GM23338 (cell line): ENCODE data around the gene EVI5.

Source experiments
- EZH2 ChIP-seq: fragments of 200-600 bp; sonication (generic); IDR thresholded peaks from one replicate; pipeline ENCODE4 v1.8.0; 2017; ENCODE audit warnings: antibody characterized with exemption, mild to moderate bottlenecking, low read depth; ENCODE audit not compliant: unreplicated experiment
- EZH2phosphoT487 ChIP-seq: fragments of 200-600 bp; sonication (generic); IDR thresholded peaks from one replicate; pipeline ENCODE4 v1.8.1; 2018; ENCODE audit warnings: antibody characterized with exemption; ENCODE audit not compliant: unreplicated experiment
- JUNB ChIP-seq: IDR thresholded peaks from one replicate; pipeline ENCODE4 v1.6.1; 2016; ENCODE audit warnings: antibody characterized with exemption; ENCODE audit not compliant: unreplicated experiment
- POLR2AphosphoS5 ChIP-seq: IDR thresholded peaks from 2 replicates; pipeline ENCODE4 v1.6.1; 2016; ENCODE audit warnings: antibody characterized with exemption, low read depth
- TF ChIP-seq, protein P1 (sequence below), 2 experiments: fragments of 200-600 bp in 1 of 2; sonication (generic) in 1 of 2; conservative IDR thresholded peaks; 2 replicates each; pipeline versions ENCODE4 v1.5.1 to v1.6.1; 2016 to 2017; ENCODE audit warnings: antibody characterized with exemption in 2 of 2, low read depth in 2 of 2, mild to moderate bottlenecking in 2 of 2, moderate library complexity in 1 of 2
- TF ChIP-seq, protein P2 (sequence below): IDR thresholded peaks from one replicate; pipeline ENCODE4 v1.6.1; 2018; ENCODE audit warnings: antibody characterized with exemption; ENCODE audit not compliant: unreplicated experiment

DNA sequence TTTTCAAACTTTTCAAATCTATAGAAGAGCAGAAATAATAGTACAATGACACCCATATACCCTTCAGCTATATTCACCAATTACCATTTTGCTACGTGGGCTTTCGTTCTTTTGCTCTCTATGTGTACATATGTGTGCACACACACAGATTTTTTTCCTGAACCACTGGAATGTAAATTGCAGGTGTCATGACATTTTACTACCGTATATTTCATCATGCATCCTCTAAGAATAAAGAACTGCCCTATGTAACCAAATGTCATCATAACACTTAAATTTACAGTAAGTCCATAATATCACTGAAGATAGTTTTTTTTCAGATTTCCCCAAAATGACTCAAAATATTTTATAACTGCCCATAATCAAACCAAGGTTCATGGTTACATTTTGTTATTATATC is 209.8 kb downstream of the EVI5 start:
- TF ChIP-seq, protein P1, sequence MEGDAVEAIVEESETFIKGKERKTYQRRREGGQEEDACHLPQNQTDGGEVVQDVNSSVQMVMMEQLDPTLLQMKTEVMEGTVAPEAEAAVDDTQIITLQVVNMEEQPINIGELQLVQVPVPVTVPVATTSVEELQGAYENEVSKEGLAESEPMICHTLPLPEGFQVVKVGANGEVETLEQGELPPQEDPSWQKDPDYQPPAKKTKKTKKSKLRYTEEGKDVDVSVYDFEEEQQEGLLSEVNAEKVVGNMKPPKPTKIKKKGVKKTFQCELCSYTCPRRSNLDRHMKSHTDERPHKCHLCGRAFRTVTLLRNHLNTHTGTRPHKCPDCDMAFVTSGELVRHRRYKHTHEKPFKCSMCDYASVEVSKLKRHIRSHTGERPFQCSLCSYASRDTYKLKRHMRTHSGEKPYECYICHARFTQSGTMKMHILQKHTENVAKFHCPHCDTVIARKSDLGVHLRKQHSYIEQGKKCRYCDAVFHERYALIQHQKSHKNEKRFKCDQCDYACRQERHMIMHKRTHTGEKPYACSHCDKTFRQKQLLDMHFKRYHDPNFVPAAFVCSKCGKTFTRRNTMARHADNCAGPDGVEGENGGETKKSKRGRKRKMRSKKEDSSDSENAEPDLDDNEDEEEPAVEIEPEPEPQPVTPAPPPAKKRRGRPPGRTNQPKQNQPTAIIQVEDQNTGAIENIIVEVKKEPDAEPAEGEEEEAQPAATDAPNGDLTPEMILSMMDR (conservative IDR thresholded peaks at IDR 0.05; ENCODE audit: low read depth in 2 of 2), result no peak
- TF ChIP-seq, protein P2, sequence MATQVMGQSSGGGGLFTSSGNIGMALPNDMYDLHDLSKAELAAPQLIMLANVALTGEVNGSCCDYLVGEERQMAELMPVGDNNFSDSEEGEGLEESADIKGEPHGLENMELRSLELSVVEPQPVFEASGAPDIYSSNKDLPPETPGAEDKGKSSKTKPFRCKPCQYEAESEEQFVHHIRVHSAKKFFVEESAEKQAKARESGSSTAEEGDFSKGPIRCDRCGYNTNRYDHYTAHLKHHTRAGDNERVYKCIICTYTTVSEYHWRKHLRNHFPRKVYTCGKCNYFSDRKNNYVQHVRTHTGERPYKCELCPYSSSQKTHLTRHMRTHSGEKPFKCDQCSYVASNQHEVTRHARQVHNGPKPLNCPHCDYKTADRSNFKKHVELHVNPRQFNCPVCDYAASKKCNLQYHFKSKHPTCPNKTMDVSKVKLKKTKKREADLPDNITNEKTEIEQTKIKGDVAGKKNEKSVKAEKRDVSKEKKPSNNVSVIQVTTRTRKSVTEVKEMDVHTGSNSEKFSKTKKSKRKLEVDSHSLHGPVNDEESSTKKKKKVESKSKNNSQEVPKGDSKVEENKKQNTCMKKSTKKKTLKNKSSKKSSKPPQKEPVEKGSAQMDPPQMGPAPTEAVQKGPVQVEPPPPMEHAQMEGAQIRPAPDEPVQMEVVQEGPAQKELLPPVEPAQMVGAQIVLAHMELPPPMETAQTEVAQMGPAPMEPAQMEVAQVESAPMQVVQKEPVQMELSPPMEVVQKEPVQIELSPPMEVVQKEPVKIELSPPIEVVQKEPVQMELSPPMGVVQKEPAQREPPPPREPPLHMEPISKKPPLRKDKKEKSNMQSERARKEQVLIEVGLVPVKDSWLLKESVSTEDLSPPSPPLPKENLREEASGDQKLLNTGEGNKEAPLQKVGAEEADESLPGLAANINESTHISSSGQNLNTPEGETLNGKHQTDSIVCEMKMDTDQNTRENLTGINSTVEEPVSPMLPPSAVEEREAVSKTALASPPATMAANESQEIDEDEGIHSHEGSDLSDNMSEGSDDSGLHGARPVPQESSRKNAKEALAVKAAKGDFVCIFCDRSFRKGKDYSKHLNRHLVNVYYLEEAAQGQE, result no peak
- TF ChIP-seq EZH2phosphoT487 (no peak), POLR2AphosphoS5 (no peak), EZH2 (no peak), JUNB (no peak)
